Right atrium auricular region (tissue), 2 donors: ENCODE data around the gene SLC35E1. TPM values are rescaled to one million over a fixed set of nuclear protein-coding genes. Genes with fewer than 3 reads are reported as not detected.

Experiments
- DNase-seq: peaks from one replicate; pipeline ENCODE4 v3.0.0-alpha.2; 2019; ENCODE audit warnings: low spot score
- H3K27ac ChIP-seq, 2 donors: fragments of 200-600 bp; sonication (generic); 1 replicate in 1 of 2; 2 replicates in 1 of 2; pipeline ENCODE4 v1.5.1; 2016 to 2019
- H3K27me3 ChIP-seq, 2 donors: fragments of 200-600 bp; sonication (generic); one replicate each; pipeline versions ENCODE4 v1.5.1 to v1.6.0; 2017 to 2019
- H3K36me3 ChIP-seq: fragments of 200-600 bp; sonication (generic); one replicate; pipeline ENCODE4 v1.5.1; 2016
- H3K4me1 ChIP-seq, 2 donors: fragments of 200-600 bp; sonication (generic); one replicate each; pipeline versions ENCODE4 v1.5.1 to v1.6.0; 2017 to 2019
- H3K4me3 ChIP-seq, 2 donors: fragments of 200-600 bp; sonication (generic); 1 replicate in 1 of 2; 2 replicates in 1 of 2; pipeline ENCODE4 v1.5.1; 2017 to 2019; ENCODE audit warnings: mild to moderate bottlenecking in 1 of 2, moderate library complexity in 1 of 2
- H3K9me3 ChIP-seq, 2 donors: fragments of 200-600 bp; sonication (generic); one replicate each; pipeline ENCODE4 v1.5.1; 2019
- total RNA-seq, 2 donors: library from RNA; depleted of rRNA; stranded (reverse); fragments of >200 nt; gene quantifications; one replicate each; pipeline ENCODE4 v1.1.0, GENCODE V29; 2016
- TF ChIP-seq, protein P1 (sequence below), 2 donors: fragments of 200-600 bp; sonication (generic); IDR thresholded peaks; one replicate each; pipeline ENCODE4 v1.5.1; 2019; ENCODE audit warnings: antibody characterized with exemption in 2 of 2

Gene SLC35E1
- total RNA-seq, 2 donors from 2014 or later: 27.5 to 34.9 TPM

DNA sequence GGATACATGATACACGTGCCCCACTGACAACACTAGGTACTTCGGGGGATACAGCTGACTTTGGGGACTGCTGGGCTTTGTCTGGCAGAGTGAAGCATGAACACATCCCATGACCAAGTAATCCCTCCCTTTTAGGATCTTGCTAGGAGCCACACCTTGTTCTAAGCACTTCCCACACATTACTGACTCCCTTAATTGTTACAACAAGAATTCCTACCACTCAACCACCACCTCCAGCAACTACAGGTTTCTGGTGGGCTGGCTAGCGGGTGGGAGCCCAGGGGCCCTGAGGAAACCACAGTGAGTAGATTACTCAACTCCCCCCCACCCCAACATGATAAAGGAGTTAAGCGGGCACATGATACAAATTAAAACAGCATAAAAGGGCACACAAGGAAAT lies 7.2 kb upstream of the SLC35E1 start:
- Histone ChIP-seq H3K9me3 (no peaks in the 10 kb centered on the region), H3K27ac (no peak overlapping the region), H3K4me3 (no peak overlapping the region), H3K36me3 (peaks cover 39% of the 10 kb centered on the region), H3K27me3 (no peaks in the 10 kb centered on the region), H3K4me1 (peaks cover 0 to 51% of the 10 kb centered on the region in 2 donors)
- TF ChIP-seq, protein P1, sequence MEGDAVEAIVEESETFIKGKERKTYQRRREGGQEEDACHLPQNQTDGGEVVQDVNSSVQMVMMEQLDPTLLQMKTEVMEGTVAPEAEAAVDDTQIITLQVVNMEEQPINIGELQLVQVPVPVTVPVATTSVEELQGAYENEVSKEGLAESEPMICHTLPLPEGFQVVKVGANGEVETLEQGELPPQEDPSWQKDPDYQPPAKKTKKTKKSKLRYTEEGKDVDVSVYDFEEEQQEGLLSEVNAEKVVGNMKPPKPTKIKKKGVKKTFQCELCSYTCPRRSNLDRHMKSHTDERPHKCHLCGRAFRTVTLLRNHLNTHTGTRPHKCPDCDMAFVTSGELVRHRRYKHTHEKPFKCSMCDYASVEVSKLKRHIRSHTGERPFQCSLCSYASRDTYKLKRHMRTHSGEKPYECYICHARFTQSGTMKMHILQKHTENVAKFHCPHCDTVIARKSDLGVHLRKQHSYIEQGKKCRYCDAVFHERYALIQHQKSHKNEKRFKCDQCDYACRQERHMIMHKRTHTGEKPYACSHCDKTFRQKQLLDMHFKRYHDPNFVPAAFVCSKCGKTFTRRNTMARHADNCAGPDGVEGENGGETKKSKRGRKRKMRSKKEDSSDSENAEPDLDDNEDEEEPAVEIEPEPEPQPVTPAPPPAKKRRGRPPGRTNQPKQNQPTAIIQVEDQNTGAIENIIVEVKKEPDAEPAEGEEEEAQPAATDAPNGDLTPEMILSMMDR (IDR thresholded peaks at IDR 0.05): no peak
- no peak for DNase-seq

DNA sequence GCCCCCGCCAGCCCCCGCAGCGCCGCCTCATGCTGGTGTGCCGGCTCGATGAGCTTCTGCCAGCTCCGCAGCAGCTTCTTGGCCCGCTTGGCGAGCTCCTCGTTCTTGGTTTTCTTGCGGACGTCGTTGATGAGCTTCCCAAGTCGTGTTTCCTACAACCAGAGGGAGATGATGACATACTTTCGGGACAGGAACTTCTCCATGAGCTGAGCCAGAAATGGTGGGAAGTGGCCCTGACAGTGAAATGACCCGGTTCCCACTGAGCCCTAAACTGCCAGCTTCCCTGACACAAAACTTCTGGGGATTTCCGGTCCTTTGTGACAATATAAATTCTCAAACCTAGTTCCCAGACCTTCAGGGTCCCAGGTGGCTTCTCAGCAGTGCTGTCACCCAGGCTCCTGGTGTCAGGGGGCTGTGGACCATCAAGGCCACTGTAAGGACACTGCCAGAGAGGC lies 5.3 kb upstream of the SLC35E1 start:
- TF ChIP-seq, protein P1 (IDR thresholded peaks at IDR 0.05): no peak
- no peak for DNase-seq
- no peaks in the 10 kb centered on the region for H3K27me3 ChIP-seq

DNA sequence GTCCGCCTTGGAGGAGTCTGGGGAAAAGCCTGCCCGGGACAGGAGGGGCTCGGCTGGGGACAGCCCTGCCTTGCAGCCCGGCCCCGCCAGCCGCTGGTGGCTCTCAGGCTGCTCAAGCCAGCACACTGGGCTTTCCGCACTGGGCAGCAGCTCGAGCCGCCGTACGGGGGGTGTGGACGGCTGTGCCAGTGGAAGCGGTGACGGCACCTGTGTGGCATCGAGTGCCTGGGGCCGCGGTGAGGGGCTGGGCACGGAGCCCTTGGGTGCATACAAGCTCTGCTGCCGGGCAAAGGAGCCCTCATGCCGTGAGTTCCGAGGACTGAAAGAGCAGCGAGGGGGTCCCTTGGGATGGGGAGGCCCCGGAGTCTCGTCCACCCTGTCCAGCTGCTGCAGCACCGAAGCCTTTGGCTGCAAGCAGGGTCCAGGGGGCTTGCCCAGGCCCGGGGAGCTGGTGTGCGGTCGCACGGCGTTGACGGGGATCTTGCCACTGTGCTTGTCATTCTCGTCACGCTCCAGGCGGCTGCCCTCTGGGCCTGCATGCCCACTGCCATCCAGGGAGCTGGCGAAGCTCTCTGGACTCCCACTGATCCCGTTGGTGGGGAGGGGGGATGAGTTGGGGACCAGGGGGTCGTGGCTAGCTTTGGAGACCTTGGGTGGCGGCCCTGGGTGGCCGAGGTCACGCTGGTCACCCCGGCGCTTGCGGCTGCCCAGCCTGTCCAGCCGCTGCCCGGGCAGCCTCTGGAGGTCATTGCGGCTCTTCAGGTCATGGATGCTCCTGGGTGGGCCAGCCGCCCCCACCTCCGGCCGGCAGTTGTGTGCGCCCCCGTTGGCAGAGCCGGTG lies 4.7 kb upstream of the SLC35E1 start:
- peaks cover 39% of the 10 kb centered on the region for H3K36me3 ChIP-seq

More for the DNA sequence above, 5.3 kb upstream of the SLC35E1 start:
- Histone ChIP-seq H3K27ac (no peak overlapping the region), H3K4me3 (no peak overlapping the region), H3K36me3 (peaks cover 39% of the 10 kb centered on the region), H3K4me1 (peaks cover 0 to 50% of the 10 kb centered on the region in 2 donors), H3K9me3 (no peaks in the 10 kb centered on the region)

DNA sequence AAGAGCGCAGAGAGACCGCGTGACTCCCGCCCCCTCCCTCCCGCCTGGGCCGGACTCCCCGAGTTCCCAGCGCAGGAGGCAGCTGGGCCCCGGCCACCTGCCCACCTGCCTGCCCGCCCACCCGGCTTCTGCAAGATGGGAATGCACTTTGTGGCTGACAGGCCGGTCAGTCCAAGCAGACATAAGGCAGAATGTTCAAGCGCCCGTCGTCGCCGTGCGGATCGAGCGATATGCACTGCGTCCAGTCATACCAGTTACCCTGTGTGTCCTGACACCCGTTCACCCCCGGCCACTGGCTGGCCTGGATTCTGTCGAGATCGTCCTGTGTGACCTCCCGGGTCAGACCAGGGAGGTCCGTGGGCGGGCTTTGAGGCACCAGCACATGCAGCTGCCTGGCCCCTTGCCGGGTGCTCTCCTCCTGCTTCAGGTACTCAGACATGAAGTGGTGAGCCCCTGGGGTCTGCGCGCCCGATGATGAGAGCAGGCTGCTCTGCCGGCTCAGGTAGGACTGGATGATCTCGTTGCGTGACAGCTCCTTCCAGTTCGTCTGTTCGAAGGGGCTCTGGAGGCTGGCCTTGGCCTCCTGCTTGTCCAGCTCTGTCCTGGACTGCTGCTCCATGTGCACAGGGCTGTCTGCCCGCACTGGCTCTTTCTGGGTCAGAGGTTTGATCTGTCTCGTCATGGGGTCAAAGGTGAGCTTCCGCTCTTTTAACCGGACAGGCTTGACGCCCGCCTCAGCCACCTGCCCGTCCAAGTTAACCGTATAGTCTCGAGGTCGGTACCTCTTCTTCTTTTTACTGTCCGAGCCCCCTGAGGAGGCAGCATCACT lies 3.9 kb upstream of the SLC35E1 start:
- peaks cover 0 to 42% of the 10 kb centered on the region in 2 donors for H3K4me1 ChIP-seq
- no peaks in the 10 kb centered on the region for H3K27me3 ChIP-seq
- no peak overlapping the region for H3K27ac ChIP-seq
- no peaks in the 10 kb centered on the region for H3K9me3 ChIP-seq
- peaks cover 39% of the 10 kb centered on the region for H3K36me3 ChIP-seq
- DNase-seq: no peak
- TF ChIP-seq, protein P1 (IDR thresholded peaks at IDR 0.05): no peak
- H3K4me3 ChIP-seq: no peak overlapping the region

More for the DNA sequence above, 4.7 kb upstream of the SLC35E1 start:
- Histone ChIP-seq H3K9me3 (no peaks in the 10 kb centered on the region), H3K4me3 (no peak overlapping the region), H3K27ac (no peak overlapping the region), H3K4me1 (peaks cover 0 to 43% of the 10 kb centered on the region in 2 donors), H3K27me3 (no peaks in the 10 kb centered on the region)
- TF ChIP-seq, protein P1 (IDR thresholded peaks at IDR 0.05): no peak
- no peak for DNase-seq

DNA sequence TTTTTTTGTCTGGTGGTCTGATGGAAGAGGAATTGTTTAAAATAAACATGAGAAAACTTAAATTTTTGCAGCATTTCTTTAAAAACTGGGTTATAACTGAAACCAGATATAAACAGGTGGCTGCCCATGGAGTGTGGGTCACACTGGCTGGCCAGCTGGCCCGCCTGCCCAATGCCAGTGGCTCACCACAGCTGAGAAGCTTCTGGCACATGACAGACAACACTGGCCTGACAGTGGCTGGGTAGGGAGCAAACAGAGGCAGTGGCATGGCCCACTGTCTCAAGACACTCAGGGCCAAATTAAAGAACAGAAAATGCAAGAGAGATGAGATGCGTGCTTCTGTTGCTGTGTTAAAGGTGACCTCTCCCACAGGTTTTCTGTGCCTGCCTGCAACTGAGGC lies 3.1 kb upstream of the SLC35E1 start:
- DNase-seq: no peak
- peaks cover 39% of the 10 kb centered on the region for H3K36me3 ChIP-seq
- H3K4me1 ChIP-seq: peaks cover 0 to 41% of the 10 kb centered on the region in 2 donors
- TF ChIP-seq, protein P1 (IDR thresholded peaks at IDR 0.05): no peak
- H3K9me3 ChIP-seq: no peaks in the 10 kb centered on the region
- no peaks in the 10 kb centered on the region for H3K27me3 ChIP-seq
- no peak overlapping the region for H3K27ac ChIP-seq
- no peak overlapping the region for H3K4me3 ChIP-seq
